ENCODE data around the gene ITGB1BP1. TPM values are rescaled to one million over a fixed set of nuclear protein-coding genes. Genes with fewer than 3 reads are reported as not detected.

The ITGB1BP1 gene
- total RNA-seq, 4 donors from 2014 or later: 22.8 to 46.2 (median 29.2) TPM

- Histone ChIP-seq H3K27me3 (no peaks in the 10 kb centered on the region), H3K4me1 (peaks cover 0 to 12% (median 1%) of the 10 kb centered on the region in 4 donors), H3K27ac (no peak overlapping the region), H3K4me3 (no peak overlapping the region), H3K36me3 (peaks cover 0 to 14% (median 0%) of the 10 kb centered on the region in 3 donors), H3K9me3 (no peaks in the 10 kb centered on the region)
- TF ChIP-seq, protein P1, sequence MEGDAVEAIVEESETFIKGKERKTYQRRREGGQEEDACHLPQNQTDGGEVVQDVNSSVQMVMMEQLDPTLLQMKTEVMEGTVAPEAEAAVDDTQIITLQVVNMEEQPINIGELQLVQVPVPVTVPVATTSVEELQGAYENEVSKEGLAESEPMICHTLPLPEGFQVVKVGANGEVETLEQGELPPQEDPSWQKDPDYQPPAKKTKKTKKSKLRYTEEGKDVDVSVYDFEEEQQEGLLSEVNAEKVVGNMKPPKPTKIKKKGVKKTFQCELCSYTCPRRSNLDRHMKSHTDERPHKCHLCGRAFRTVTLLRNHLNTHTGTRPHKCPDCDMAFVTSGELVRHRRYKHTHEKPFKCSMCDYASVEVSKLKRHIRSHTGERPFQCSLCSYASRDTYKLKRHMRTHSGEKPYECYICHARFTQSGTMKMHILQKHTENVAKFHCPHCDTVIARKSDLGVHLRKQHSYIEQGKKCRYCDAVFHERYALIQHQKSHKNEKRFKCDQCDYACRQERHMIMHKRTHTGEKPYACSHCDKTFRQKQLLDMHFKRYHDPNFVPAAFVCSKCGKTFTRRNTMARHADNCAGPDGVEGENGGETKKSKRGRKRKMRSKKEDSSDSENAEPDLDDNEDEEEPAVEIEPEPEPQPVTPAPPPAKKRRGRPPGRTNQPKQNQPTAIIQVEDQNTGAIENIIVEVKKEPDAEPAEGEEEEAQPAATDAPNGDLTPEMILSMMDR (IDR thresholded peaks at IDR 0.05): no peak
- TF ChIP-seq POLR2A (IDR thresholded peaks at IDR 0.05): no peak
- DNase-seq: no peak
Observed at GRCh38 chr2:9418746-9419145, 4.6 kb downstream of the ITGB1BP1 start.

DNA sequence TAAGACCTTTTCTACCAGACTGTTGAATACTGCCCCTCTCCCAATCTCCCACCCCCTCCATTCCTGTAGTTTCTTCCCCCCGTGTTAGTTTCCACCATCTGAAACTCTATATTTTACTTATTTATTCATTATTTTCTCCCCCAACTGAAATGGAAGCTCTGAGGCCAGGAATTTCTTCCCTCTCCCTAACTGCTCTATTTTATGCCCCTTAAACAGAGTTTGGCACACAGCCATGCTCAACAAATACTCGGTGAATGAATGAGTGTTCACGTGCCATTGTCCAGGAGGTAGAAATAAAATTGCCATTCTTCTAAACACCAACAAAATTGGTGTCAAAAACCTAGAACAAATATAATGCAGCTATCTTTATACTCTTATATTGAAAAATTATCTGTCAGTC lies 5.6 kb downstream of the ITGB1BP1 start:
- no peak for DNase-seq
- no peak overlapping the region for H3K4me3 ChIP-seq
- H3K4me1 ChIP-seq: peaks cover 0 to 12% (median 1%) of the 10 kb centered on the region in 4 donors
- H3K27ac ChIP-seq: no peak overlapping the region
- H3K36me3 ChIP-seq: peaks cover 0 to 20% (median 0%) of the 10 kb centered on the region in 3 donors
- H3K9me3 ChIP-seq: no peaks in the 10 kb centered on the region
- no peaks in the 10 kb centered on the region for H3K27me3 ChIP-seq
- TF ChIP-seq, protein P1 (IDR thresholded peaks at IDR 0.05): no peak
- TF ChIP-seq POLR2A (IDR thresholded peaks at IDR 0.05): no peak

DNA sequence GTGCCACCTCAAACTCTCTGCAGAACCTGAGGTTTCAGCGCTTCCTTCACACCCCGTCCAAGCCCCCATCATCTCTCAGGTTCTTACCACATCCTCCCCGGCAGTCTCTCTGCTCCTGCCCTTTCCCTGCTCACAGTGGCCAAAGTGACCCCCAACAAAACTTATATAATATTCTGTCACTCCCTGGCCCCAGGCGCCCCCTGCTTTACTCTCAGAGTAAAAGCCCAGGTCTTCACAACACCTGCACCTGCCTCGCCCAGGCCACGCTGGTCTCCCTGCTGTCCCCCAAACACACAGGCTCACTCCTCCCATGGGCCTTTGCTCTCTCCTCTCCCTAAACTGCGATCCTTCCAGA lies 6.4 kb downstream of the ITGB1BP1 start:
- Histone ChIP-seq H3K36me3 (peaks cover 0 to 23% (median 0%) of the 10 kb centered on the region in 3 donors), H3K4me1 (peaks cover 0 to 6% (median 0%) of the 10 kb centered on the region in 4 donors), H3K27ac (no peak overlapping the region), H3K9me3 (no peaks in the 10 kb centered on the region), H3K4me3 (no peak overlapping the region), H3K27me3 (no peaks in the 10 kb centered on the region)
- TF ChIP-seq, protein P1 (IDR thresholded peaks at IDR 0.05): no peak
- TF ChIP-seq POLR2A (IDR thresholded peaks at IDR 0.05): no peak
- DNase-seq: no peak

DNA sequence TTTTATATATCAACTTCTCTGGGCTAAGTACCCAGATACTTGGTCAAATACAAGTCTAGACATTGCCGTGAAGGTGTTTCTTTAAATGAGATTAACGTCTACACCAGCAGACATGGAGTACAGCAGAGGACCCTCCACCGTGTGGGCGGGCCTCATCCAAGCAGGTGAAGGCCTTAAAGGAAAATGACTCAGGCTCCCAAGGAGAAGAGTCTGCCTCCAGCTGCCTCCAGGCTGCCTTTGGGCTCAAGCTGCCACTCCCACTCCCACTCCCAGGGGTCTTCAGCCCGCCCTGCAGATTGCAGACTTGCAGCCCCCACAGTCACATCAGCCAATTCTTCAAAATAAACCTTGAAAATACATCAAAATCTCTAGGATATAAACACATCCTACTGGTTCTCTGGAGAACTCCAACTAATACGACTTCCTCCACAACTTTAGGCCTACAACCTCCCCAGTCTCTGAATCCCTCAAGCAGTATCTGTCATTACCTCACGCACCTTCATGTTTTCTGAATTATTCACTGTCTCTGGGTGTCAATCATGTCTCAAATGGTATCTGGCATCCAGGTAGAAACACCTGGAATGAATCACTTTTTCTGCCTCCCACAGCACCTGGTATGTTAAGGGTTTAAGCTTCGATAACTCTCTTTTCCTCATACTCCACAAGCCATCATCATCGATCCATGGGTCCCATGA lies 6.9 kb downstream of the ITGB1BP1 start:
- Histone ChIP-seq H3K36me3 (peaks cover 0 to 28% (median 0%) of the 10 kb centered on the region in 3 donors), H3K27ac (no peak overlapping the region), H3K4me1 (peaks cover 0 to under 1% (median 0%) of the 10 kb centered on the region in 4 donors), H3K4me3 (no peak overlapping the region), H3K27me3 (no peaks in the 10 kb centered on the region), H3K9me3 (no peaks in the 10 kb centered on the region)
- TF ChIP-seq, protein P1 (IDR thresholded peaks at IDR 0.05): no peak
- no peak for TF ChIP-seq POLR2A (IDR thresholded peaks at IDR 0.05)
- no peak for DNase-seq

- Histone ChIP-seq H3K27me3 (no peaks in the 10 kb centered on the region), H3K9me3 (no peaks in the 10 kb centered on the region), H3K4me3 (no peak overlapping the region), H3K36me3 (peaks cover 0 to 36% (median 0%) of the 10 kb centered on the region in 3 donors), H3K4me1 (no peaks in the 10 kb centered on the region), H3K27ac (no peak overlapping the region)
- no peak for DNase-seq
- TF ChIP-seq, protein P1 (IDR thresholded peaks at IDR 0.05): no peak
- TF ChIP-seq POLR2A (IDR thresholded peaks at IDR 0.05): no peak
Observed at GRCh38 chr2:9415516-9416169, 7.7 kb downstream of the ITGB1BP1 start.

Measured in Peyer's patch (tissue), 4 donors.